Trophoblast cell (in vitro differentiated cells and primary cell): ENCODE results near the gene ZYX.

Source experiments
- DNase-seq, 2 donors: peaks; one replicate each; pipeline ENCODE4 v3.0.0-alpha.2; 2016
- H2AFZ ChIP-seq: 2 replicates; pipeline ENCODE4 v1.6.1; 2013; ENCODE audit warnings: low read length, moderate library complexity, mild to moderate bottlenecking; ENCODE audit not compliant: insufficient read depth, poor library complexity
- H2AK5ac ChIP-seq: 2 replicates; pipeline ENCODE4 v1.6.1; 2013; ENCODE audit warnings: mild to moderate bottlenecking, low read length
- H2BK120ac ChIP-seq: 2 replicates; pipeline ENCODE4 v1.6.1; 2013; ENCODE audit warnings: low read length, mild to moderate bottlenecking, moderate library complexity; ENCODE audit not compliant: insufficient read depth, poor library complexity
- H2BK12ac ChIP-seq: 2 replicates; pipeline ENCODE4 v1.6.1; 2013; ENCODE audit warnings: mild to moderate bottlenecking, low read length, moderate library complexity
- H2BK5ac ChIP-seq: 2 replicates; pipeline ENCODE4 v1.6.1; 2013; ENCODE audit warnings: low read length, low read depth, moderate library complexity, mild to moderate bottlenecking; ENCODE audit not compliant: poor library complexity
- H3K14ac ChIP-seq: 2 replicates; pipeline ENCODE4 v1.6.1; 2013; ENCODE audit warnings: mild to moderate bottlenecking, low read length
- H3K18ac ChIP-seq: 2 replicates; pipeline ENCODE4 v1.6.1; 2013; ENCODE audit warnings: mild to moderate bottlenecking, low read length
- H3K23ac ChIP-seq: 2 replicates; pipeline ENCODE4 v1.6.1; 2013; ENCODE audit warnings: low read length
- H3K27ac ChIP-seq: 2 replicates; pipeline ENCODE4 v1.5.1; 2013; ENCODE audit warnings: low read depth, mild to moderate bottlenecking, inconsistent platforms, low read length, moderate library complexity
- H3K27me3 ChIP-seq: 2 replicates; pipeline ENCODE4 v1.6.1; 2013; ENCODE audit warnings: inconsistent platforms, mild to moderate bottlenecking, low read length, moderate library complexity; ENCODE audit not compliant: insufficient read depth
- H3K36me3 ChIP-seq, 2 experiments: 1 replicate in 1 of 2; 2 replicates in 1 of 2; pipeline ENCODE4 v1.6.1; 2013; ENCODE audit warnings: low read length in 2 of 2, mild to moderate bottlenecking in 2 of 2, moderate library complexity in 1 of 2; ENCODE audit not compliant: insufficient read depth in 2 of 2, control insufficient read depth in 1 of 2
- H3K4ac ChIP-seq: 2 replicates; pipeline ENCODE4 v1.6.1; 2013; ENCODE audit warnings: low read depth, mild to moderate bottlenecking, low read length, moderate library complexity
- H3K4me1 ChIP-seq, 2 experiments: 1 replicate in 1 of 2; 2 replicates in 1 of 2; pipeline ENCODE4 v1.6.1; 2013; ENCODE audit warnings: low read length in 2 of 2, mild to moderate bottlenecking in 2 of 2, moderate library complexity in 1 of 2; ENCODE audit not compliant: insufficient read depth in 2 of 2, control insufficient read depth in 1 of 2
- H3K4me2 ChIP-seq: 2 replicates; pipeline ENCODE4 v1.6.1; 2013; ENCODE audit warnings: inconsistent platforms, mild to moderate bottlenecking, low read length, moderate library complexity
- H3K4me3 ChIP-seq: 2 replicates; pipeline ENCODE4 v1.5.1; 2013; ENCODE audit warnings: mild to moderate bottlenecking, low read depth, low read length, inconsistent platforms
- H3K79me1 ChIP-seq: one replicate; pipeline ENCODE4 v1.6.1; 2013; ENCODE audit warnings: low read length
- H3K79me2 ChIP-seq: 2 replicates; pipeline ENCODE4 v1.6.1; 2013; ENCODE audit warnings: low read length, mild to moderate bottlenecking; ENCODE audit not compliant: control insufficient read depth, insufficient read depth, poor library complexity
- H3K9ac ChIP-seq: 2 replicates; pipeline ENCODE4 v1.6.1; 2013; ENCODE audit warnings: mild to moderate bottlenecking, low read length
- H3K9me3 ChIP-seq: 2 replicates; pipeline ENCODE4 v1.6.1; 2013; ENCODE audit warnings: low read depth, mild to moderate bottlenecking, control low read depth, inconsistent platforms, low read length; ENCODE audit not compliant: insufficient read depth
- H4K12ac ChIP-seq: 2 replicates; pipeline ENCODE4 v1.6.1; 2013; ENCODE audit warnings: low read depth, mild to moderate bottlenecking, low read length, moderate library complexity
- H4K8ac ChIP-seq: 2 replicates; pipeline ENCODE4 v1.6.1; 2013; ENCODE audit warnings: low read depth, mild to moderate bottlenecking, low read length, moderate library complexity
- H4K91ac ChIP-seq: one replicate; pipeline ENCODE4 v1.6.1; 2013; ENCODE audit warnings: low read depth, mild to moderate bottlenecking, low read length, moderate library complexity
- WGBS: extraction: QIAGEN DNeasy Blood & Tissue Kit; methylation state at CpG from one replicate; pipeline ENCODE4 v1.1.7; 2013; ENCODE audit warnings: missing lambda C conversion rate; ENCODE audit not compliant: insufficient read length, insufficient coverage; ENCODE audit errors: extremely low coverage; 5-methylcytosine and 5-hydroxymethylcytosine counted together

ZYX gene

DNA sequence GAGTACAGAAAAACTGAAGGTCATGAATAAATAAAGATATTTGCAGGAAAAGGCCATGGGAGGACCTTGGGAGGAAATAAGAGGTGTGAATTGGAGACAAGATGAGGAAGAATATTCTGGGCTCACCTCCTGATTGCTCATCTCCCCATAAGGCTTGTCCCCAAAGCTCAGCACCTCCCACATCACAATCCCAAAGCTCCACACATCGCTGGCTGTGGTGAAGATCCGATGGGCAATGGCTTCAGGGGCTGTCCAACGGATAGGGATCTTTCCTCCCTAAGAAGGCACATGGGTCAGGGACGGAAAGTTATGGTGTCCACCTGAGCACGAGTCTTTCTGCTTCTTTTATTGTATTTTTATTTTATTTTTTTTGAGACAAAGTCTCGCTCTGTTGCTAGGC, 12.9 kb downstream of the ZYX start:
- H3K9me3 ChIP-seq = peaks cover 1% of the 10 kb centered on the region

DNA sequence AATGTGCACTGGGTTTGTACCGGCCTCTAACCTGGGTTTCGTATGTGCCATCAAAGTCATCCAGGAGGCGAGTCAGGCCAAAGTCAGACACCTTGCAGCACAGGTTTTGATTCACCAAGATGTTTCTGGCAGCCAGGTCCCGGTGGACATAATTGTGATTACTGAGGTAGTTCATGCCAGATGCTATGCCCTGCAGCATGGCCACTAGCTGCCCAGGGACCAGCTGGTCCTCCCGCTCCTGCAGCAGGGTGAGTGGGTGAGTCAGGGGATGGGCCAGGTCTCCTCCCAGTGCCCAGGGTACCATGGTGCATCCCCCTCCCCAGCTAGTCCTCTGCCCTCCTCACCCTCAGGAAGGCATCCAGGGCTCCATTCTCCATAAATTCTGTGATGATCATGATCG, 13.6 kb downstream of the ZYX start:
- Histone ChIP-seq H3K27ac (no peak overlapping the region), H2BK5ac (no peak overlapping the region), H4K8ac (no peak overlapping the region), H3K4me2 (no peak overlapping the region), H3K36me3 (peaks cover 87 to 89% of the 10 kb centered on the region in 2 experiments), H3K79me1 (no peaks in the 10 kb centered on the region), H2BK120ac (no peak overlapping the region), H3K27me3 (no peaks in the 10 kb centered on the region), H2AFZ (no peak overlapping the region), H3K4me1 (peaks cover 0 to 9% of the 10 kb centered on the region in 2 experiments), H3K23ac (no peak overlapping the region), H3K4ac (no peak overlapping the region), H3K9ac (no peak overlapping the region), H4K91ac (no peak overlapping the region), H3K18ac (no peak overlapping the region), H3K4me3 (no peak overlapping the region), H3K14ac (no peak overlapping the region), H2BK12ac (no peak overlapping the region), H3K79me2 (no peaks in the 10 kb centered on the region), H4K12ac (no peak overlapping the region), H3K9me3 (peaks cover 1% of the 10 kb centered on the region), H2AK5ac (no peak overlapping the region)
- WGBS = no CpG with 5 or more reads among the region's 6 CpGs
- DNase-seq = no peak

More for the DNA sequence above, 12.9 kb downstream of the ZYX start:
- WGBS = no CpG with 5 or more reads among the region's 6 CpGs
- Histone ChIP-seq H3K36me3 (peaks cover 86 to 89% of the 10 kb centered on the region in 2 experiments), H3K4me1 (peaks cover 0 to 9% of the 10 kb centered on the region in 2 experiments), H2BK5ac (no peak overlapping the region), H2AFZ (no peak overlapping the region), H3K18ac (no peak overlapping the region), H2BK12ac (no peak overlapping the region), H3K4me3 (no peak overlapping the region), H3K79me2 (no peaks in the 10 kb centered on the region), H2AK5ac (no peak overlapping the region), H3K4ac (no peak overlapping the region), H3K27ac (no peak overlapping the region), H4K12ac (no peak overlapping the region), H3K23ac (no peak overlapping the region), H4K8ac (no peak overlapping the region), H4K91ac (no peak overlapping the region), H3K14ac (no peak overlapping the region), H3K79me1 (no peaks in the 10 kb centered on the region), H3K4me2 (no peak overlapping the region), H3K9ac (no peak overlapping the region), H3K27me3 (no peaks in the 10 kb centered on the region), H2BK120ac (no peak overlapping the region)
- no peak for DNase-seq

DNA sequence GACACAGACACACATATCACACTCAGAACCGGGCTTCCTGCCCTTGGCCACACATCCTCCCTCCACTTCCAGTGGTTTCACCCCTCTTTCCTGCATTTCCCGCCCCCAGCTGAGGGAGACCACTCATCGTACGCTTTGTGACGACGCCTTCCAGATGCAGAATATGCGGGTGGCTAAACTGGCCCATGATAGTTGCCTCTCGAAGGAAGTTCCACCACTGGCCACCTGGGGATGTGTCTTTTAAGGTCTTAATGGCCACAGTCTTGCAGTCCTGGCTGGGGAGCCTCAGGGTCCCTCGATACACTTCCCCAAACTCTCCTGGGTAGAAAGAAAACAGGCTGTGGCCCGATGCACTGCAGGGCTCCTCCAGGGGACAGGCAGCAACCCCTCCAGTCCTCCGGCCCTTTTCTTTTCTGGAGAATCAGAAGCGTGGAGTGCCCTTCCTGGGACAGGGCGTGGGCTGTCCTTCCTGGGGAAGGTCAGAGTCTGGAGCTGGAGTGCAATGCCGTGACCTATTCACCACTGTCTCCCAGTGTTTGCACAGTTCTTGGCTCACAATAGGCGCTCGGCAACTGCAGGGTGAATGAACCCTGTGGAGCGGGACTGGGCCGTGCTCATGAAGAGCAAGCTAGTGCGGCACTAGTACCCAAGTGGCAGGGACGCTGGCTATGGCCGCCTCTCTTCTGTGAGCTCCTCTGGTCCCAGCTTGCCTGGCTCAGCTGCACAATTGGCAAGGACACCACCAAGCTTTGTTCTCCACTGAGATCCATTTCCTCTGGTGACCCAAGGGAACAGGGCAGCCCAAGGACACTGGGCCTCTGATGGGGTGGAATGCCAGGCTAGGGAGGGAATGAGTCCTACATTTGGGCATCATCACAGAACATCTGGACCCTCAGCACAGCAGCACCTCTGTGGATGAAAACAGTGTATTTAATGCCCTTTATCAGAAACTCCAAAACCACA, 14.3 kb downstream of the ZYX start:
- Histone ChIP-seq H2BK5ac (no peak overlapping the region), H3K79me1 (no peaks in the 10 kb centered on the region), H3K23ac (no peak overlapping the region), H3K4me2 (no peak overlapping the region), H4K91ac (no peak overlapping the region), H3K4me3 (no peak overlapping the region), H2BK120ac (no peak overlapping the region), H2BK12ac (no peak overlapping the region), H4K12ac (no peak overlapping the region), H3K18ac (no peak overlapping the region), H3K27me3 (no peaks in the 10 kb centered on the region), H3K36me3 (peaks cover 81 to 86% of the 10 kb centered on the region in 2 experiments), H4K8ac (no peak overlapping the region), H3K14ac (no peak overlapping the region), H3K27ac (no peak overlapping the region), H2AFZ (no peak overlapping the region), H3K4ac (no peak overlapping the region), H2AK5ac (no peak overlapping the region), H3K9ac (no peak overlapping the region), H3K79me2 (no peaks in the 10 kb centered on the region), H3K4me1 (peaks cover 0 to 9% of the 10 kb centered on the region in 2 experiments), H3K9me3 (peaks cover 1% of the 10 kb centered on the region)
- WGBS = no CpG with 5 or more reads among the region's 21 CpGs
- DNase-seq = peak in 1 of 2 donors; percentile 49

DNA sequence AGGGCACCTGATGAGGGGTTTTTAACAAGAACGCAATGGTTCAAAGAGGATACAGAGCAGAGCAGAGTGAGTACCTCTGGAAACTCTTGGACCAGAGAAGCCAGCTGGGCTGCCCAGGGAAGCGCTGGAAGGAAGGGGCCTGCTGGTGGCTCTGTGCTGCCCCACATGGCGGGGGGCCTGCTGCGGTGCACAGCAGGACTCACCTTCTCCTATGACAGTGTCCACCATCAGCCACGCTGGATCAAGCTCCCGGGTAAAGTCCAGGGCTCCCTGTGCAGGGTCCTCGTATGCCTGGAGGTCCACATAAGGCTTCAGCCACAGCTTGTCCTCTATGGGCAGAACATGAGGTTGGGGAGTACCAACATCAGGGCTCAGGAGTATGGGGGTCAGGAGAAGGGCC, 15.0 kb downstream of the ZYX start:
- no peak overlapping the region for H4K8ac ChIP-seq
- no peaks in the 10 kb centered on the region for H3K27me3 ChIP-seq
- no peak overlapping the region for H4K12ac ChIP-seq
- no peak overlapping the region for H2AFZ ChIP-seq
- no peak for DNase-seq
- no CpG with 5 or more reads among the region's 7 CpGs for WGBS
- H3K9ac ChIP-seq = no peak overlapping the region
- no peak overlapping the region for H3K27ac ChIP-seq
- no peak overlapping the region for H2BK5ac ChIP-seq
- H3K23ac ChIP-seq = no peak overlapping the region
- H3K4ac ChIP-seq = no peak overlapping the region
- no peak overlapping the region for H3K4me3 ChIP-seq
- no peaks in the 10 kb centered on the region for H3K79me1 ChIP-seq
- H2BK120ac ChIP-seq = no peak overlapping the region
- H3K9me3 ChIP-seq = peaks cover 1% of the 10 kb centered on the region
- no peak overlapping the region for H3K18ac ChIP-seq
- no peak overlapping the region for H2BK12ac ChIP-seq
- H4K91ac ChIP-seq = no peak overlapping the region
- no peaks in the 10 kb centered on the region for H3K79me2 ChIP-seq
- H3K36me3 ChIP-seq = peaks cover 80 to 87% of the 10 kb centered on the region in 2 experiments
- H3K4me1 ChIP-seq = peaks cover 0 to 9% of the 10 kb centered on the region in 2 experiments
- H2AK5ac ChIP-seq = no peak overlapping the region
- H3K14ac ChIP-seq = no peak overlapping the region
- no peak overlapping the region for H3K4me2 ChIP-seq
